ENCODE measurements around the gene LAPTM5.

Gene LAPTM5

GRCh38 chr1:30787266-30787665 lies 29.7 kb upstream of the LAPTM5 start:
- no peak for DNase-seq (ENCODE audit: low spot score)

- no peak for DNase-seq (ENCODE audit: low spot score)
Measured at GRCh38 chr1:30786264-30786991, 28.9 kb upstream of the LAPTM5 start.

DNA sequence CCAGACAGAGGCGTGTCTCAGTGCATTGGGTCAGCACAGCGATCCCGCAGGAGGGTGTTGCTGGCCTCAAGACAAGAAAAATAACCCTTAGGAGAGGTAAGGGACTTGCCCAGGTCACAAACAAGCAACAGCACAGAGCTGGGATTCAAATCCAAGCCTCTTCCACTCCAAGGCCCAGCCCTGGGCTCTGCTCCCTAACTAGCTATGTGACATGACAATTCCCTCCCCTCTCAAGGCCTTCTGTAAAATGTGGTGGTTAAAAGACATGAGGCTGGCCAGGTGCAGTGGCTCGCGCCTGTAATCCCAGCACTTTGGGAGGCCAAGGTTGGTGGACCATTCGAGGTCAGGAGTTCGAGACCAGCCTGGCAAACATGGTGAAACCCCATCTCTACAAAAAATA lies 28.1 kb upstream of the LAPTM5 start:
- DNase-seq (ENCODE audit: low spot score): no peak

DNA sequence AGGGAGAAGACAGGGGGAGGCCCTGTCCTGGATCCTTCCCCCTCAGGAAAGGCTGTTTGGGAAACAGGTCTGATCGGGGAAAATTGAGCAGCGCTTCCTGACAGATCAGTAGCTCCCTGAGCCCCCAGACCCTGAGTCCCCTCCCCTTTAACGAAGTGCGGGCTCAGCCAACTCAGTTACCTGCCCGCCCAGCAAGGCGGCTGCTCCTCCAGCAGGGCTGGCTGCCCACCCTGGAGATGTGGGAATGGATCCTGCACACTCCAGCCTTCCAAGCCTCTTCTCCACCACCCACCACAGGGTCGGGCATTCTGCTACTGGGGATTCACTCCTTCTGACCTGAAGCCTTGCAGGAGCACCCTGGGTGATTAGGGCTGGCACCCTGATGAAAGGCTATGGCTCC lies 27.6 kb upstream of the LAPTM5 start:
- no peak for DNase-seq (ENCODE audit: low spot score)

DNA sequence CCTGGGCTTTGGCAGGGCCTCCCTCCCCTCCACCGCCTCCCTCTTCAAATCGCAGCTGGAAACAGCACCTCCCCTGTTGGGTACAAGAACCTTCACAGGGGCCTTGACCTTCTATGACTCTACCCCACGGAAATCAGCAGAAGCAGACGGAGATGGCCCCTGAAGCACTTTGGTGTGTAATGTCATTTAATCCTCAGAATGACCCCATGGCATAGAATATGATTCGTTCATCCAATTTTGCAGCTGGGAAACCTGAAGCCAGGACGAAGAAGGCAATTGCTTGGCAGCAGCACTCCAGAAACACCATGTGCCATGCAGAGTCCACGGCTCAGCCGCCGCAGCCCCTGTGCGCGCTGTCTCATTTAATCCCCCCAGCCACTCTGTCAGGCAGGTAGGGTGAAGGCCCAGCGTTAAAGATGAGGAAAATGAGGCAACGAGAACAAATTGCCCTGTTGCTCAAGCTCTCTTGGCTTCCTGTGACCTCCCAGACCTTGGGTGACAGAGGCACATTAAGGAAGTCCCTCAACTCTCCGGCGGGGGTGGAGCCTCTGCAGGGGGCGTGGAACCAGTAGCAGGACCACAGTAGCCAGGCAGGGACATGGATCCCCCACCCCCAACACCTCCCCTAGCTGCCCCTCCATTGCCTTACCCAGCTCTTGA lies 25.8 kb upstream of the LAPTM5 start:
- no peak for DNase-seq (ENCODE audit: low spot score)

DNA sequence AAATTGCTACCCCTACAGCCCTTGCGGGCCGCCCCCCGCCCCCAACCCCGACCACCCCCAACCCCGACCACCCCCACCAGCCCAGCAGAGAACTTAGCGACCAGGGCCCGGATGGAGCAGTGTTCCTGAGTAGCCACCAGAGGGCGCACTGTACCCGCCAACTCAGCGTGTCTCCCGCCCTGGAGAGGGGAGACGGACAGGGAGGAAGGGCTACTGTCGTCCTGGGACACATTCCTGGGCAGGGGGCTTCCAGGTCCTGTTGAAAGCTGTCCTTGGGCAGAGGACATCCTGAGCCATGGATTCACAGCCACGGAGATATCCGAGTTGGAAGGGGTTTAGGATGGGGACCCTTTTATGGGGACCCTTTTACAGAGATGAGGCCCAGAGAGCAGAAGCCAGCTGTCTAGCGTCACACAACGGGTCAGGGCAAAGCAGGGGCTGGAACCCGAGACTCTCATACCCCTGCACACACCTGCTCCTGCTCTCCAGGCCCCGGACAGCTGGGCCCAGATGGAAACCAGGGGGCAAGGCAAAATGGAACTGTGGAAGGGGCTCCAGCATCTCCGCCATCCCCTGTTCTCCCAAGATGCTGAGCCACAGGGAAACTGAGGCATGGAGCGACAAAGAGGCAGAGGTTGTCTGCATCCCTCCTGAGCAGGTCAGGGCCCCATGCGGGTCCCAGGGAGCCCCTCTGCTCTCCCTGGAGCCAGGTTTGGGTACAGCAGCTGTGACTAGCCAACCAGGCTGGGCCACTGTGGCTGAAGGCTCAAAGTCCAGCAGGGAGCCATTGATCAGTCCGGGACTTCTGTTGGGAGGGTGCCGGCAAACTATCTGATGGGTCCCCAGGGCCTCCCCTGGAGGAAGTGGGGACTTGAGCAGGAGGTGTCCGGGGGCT lies 25.0 kb upstream of the LAPTM5 start:
- DNase-seq (ENCODE audit: low spot score): peak; percentile 91

GRCh38 chr1:30781906-30782305 lies 24.3 kb upstream of the LAPTM5 start:
- no peak for DNase-seq (ENCODE audit: low spot score)

DNA sequence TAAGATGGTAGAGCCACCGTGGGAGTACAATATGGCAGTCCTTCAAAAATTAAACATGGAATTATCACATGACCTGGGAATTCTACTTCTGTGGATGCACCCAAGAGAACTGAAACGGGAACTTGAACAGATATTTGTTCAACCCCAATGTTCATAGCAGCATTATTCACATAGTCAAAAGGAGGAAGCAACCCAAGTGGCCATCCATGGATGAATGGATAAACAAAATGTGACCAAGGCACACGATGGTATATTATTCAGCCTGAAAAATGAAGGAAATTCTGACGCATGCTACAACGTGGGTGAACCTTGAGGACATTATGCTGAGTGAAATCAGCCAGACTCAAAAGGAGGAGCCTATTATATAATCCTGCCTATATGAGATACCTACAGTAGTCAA lies 22.8 kb upstream of the LAPTM5 start:
- no peak for DNase-seq (ENCODE audit: low spot score)

DNA sequence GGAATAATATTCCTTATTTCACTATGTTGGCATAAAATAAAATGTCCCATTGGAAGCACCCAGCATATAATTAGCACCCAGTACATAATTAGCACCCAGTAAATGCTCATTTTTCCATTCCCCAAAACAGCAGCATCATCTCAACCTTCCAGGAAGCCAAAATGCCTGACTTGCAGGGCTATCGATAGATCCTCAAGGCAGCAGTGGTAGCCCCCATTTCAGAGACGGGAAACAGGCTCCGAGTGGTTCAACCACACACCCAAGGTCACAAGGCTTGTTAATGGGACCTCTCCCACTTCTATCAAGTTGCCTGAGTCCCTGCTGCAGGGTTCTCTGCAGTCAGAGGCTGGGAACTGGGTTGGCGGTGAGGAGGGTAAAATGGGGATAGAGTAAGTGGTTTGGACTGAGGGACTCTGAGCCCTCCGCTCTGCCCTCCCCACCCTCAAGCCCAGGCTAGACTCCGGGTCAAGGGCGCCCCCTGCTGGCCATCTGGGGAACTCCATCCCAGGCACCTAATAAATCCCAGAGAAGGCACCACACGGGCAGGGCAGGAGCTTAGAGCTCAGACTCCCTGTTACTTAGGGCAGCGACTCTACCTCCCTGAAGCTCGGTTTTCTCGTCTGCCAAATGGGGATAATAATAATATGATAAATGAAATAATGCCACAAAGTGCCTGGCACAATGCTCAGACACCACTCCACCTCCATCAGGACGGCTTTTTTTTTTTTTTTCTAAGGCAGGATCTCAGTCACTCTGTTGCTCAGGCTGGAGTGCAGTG lies 21.9 kb upstream of the LAPTM5 start:
- peak; percentile 90 for DNase-seq (ENCODE audit: low spot score)

DNA sequence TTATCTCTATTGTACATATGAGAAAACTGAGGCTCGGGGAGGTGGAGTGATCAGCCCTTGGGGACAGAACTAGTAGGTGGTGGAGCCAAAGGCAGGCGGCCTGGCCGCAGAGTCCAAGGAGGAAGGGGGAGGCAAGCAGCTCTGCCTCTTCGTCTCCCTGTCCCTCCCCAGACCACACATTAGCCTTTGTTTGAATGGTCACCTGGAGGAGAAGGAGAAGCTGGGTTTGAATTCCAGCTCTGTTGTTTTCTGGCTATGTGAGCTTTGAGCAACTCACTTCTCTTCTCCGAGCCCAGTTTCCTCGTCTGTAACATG lies 21.4 kb upstream of the LAPTM5 start:
- no peak for DNase-seq (ENCODE audit: low spot score)

DNA sequence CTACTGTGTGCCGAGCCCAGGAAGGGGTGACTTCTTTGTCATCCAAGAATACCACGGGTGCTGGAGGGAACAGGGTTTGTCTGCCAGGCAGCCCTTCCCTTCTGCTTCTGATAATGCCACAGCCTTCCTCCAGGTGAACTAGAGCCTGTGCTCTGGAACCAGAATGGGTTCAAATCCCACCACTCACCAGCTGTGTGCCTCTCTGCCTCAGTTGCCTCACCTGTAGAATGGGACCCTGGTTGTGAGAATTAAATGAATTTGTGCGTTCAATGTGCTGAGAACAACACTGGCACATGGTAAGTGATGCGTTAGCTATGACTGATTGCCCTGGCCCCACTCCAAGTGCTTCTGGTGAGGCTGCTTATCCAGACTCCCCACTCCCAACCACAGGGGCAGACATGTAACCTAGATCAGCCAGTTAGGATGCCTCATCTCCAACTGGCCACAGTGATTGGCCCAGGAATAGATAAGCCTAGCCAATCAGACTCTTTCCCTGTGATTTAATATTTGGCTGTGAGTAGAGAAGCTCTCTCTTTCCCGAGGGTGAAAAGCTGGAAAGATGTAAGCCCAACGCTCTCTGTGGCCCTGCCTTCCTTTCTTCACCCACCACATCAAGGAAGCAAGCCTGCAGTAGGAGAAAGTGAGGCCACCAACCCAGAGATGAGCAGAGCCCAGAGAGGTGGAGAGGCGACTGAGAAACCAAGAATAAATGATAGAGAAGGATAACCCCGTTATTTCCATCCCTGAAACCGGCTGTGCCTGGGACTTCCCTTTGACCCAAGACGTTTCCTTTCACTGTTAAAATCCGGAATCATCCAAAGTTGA lies 20.8 kb upstream of the LAPTM5 start:
- peak; percentile 63 for DNase-seq (ENCODE audit: low spot score)

- no peak for DNase-seq (ENCODE audit: low spot score)
Measured at GRCh38 chr1:30777904-30778153, 20.3 kb upstream of the LAPTM5 start.

GRCh38 chr1:30777060-30777903 lies 19.7 kb upstream of the LAPTM5 start:
- DNase-seq (ENCODE audit: low spot score): no peak

- DNase-seq (ENCODE audit: low spot score): no peak
Measured at GRCh38 chr1:30776097-30777059, 18.8 kb upstream of the LAPTM5 start.

DNA sequence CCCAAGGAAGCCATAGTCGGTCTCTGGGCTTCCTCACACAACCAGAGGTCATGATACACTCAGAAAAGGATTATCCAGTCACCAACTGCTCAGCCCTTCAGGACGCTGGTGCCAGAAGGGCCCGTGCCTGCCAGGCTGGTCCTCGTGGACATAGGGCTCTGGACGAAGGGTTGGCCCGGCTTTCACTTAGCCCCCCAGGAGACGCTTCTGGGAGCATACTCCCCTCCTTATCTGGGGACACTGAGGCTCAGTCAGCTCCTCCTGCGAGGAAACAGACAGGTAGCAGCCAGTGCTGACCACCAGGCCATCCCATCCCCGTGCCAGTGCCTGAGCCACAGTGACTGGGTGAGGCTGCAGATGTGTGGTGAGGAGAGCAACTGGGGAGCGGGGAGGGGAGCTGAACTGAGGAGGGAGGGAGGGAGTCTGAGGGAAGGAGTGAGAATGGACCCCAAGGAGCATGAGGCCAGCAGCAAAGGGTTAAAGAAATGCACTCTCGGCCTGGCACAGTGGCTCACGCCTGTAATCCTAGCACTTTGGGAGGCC lies 17.9 kb upstream of the LAPTM5 start:
- DNase-seq (ENCODE audit: low spot score): no peak

DNA sequence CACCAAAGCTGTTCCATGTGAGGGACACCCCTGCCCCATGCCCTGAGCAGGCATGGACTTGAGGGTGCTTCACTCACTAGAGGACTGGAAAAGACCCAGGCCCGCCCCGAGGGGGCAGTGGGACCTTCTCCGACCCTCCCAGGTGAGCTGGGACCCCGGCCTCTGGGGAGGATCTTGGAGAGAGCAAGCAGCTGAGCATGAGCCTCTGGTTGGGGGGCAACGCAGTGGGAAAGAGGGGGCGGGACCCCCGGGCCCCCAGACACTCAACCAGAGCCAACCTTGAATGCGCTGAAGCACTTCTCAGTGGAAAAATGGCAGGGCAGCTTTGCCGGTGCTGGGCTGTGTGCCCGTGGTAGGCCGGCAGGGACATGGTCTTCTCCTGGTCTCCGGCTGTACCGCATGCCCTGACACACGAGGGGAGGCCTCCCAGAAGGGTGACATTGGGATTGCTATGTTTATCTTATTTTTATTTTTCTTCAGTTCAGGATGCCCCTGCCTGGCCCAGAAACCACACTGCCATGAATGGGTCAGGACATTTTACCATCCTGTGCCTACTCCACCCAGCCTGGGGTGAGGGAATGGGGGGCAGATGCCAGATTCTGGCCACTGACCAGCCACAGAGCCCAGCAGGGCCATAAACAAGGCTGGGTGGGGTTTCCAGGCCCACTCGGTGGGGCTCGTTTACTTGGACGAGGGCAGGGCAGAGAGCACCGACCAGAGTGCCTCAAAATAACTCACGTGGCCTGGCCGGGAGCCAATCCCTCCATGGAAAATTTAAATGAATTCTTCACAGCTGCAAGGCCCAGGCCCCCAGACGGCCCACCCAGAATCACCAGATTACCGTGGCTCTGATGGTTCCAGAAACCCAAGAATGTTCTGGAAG lies 17.2 kb upstream of the LAPTM5 start:
- DNase-seq (ENCODE audit: low spot score): no peak

GRCh38 chr1:30773722-30774358 lies 16.3 kb upstream of the LAPTM5 start:
- no peak for DNase-seq (ENCODE audit: low spot score)

- DNase-seq (ENCODE audit: low spot score): no peak
Measured at GRCh38 chr1:30771005-30771404, 13.4 kb upstream of the LAPTM5 start.

Data from GM03348 (cell line).